CD4-positive, alpha-beta T cell (primary cell): Measurements from ENCODE around the gene CNTLN. TPM values are rescaled to one million over a fixed set of nuclear protein-coding genes. Genes with fewer than 3 reads are reported as not detected.

Experiments used
- ATAC-seq: fragments of 200-7000 bp; cut with Tn5 transposase; one replicate; pipeline ENCODE4 v1.10.0; 2022; ENCODE audit warnings: mild to moderate bottlenecking; ENCODE audit not compliant: poor library complexity
- CTCF ChIA-PET: fragments of 350-600 bp; sonication (Branson Sonifier 250); formaldehyde crosslinking; loops from one replicate; lab custom pipeline; 2021; ENCODE audit warnings: antibody characterized with exemption, inconsistent platforms; lab: Charles Lee
- POLR2A ChIA-PET: fragments of 350-600 bp; sonication (Branson Sonifier 250); formaldehyde crosslinking; loops from one replicate; lab custom pipeline; 2021; ENCODE audit warnings: antibody characterized with exemption, inconsistent platforms; lab: Charles Lee
- DNase-seq, 14 experiments: peaks; one replicate each; pipeline ENCODE4 v3.0.0-alpha.2; 2013 to 2020; ENCODE audit warnings: mixed read lengths in 2 of 14
- H3K27ac ChIP-seq, 2 donors: one replicate each; pipeline versions ENCODE4 v1.5.1 to v1.7.0; 2013; ENCODE audit warnings: low read length in 2 of 2, low read depth in 1 of 2, mild to moderate bottlenecking in 1 of 2
- H3K27me3 ChIP-seq, 2 experiments: 1 replicate in 1 of 2; 2 replicates in 1 of 2; pipeline versions ENCODE4 v1.6.1 to v1.7.0; 2013; ENCODE audit warnings: low read length in 2 of 2, control low read depth in 1 of 2, mild to moderate bottlenecking in 1 of 2, moderate library complexity in 1 of 2; ENCODE audit not compliant: insufficient read depth in 2 of 2, control insufficient read depth in 1 of 2
- H3K36me3 ChIP-seq: one replicate; pipeline ENCODE4 v1.6.1; 2013; ENCODE audit warnings: low read length, control low read depth; ENCODE audit not compliant: insufficient read depth
- H3K4me1 ChIP-seq: one replicate; pipeline ENCODE4 v1.6.1; 2013; ENCODE audit warnings: low read length, control low read depth; ENCODE audit not compliant: insufficient read depth
- H3K4me3 ChIP-seq: one replicate; pipeline ENCODE4 v1.5.1; 2013; ENCODE audit warnings: mild to moderate bottlenecking, low read length, moderate library complexity
- H3K9me3 ChIP-seq, 2 experiments: 1 replicate in 1 of 2; 2 replicates in 1 of 2; pipeline versions ENCODE4 v1.6.1 to v1.7.0; 2013; ENCODE audit warnings: low read length in 2 of 2, mild to moderate bottlenecking in 2 of 2, control low read depth in 1 of 2, moderate library complexity in 1 of 2; ENCODE audit not compliant: control insufficient read depth in 1 of 2, insufficient read depth in 1 of 2
- H3K27ac Mint-ChIP-seq: one replicate; pipeline ENCODE4 v1.8.0; 2020; ENCODE audit warnings: mixed read lengths
- H3K27me3 Mint-ChIP-seq: one replicate; pipeline ENCODE4 v1.8.0; 2021; ENCODE audit warnings: mixed read lengths
- H3K36me3 Mint-ChIP-seq: one replicate; pipeline ENCODE4 v1.8.0; 2021; ENCODE audit warnings: low read depth, mixed read lengths
- H3K4me1 Mint-ChIP-seq: one replicate; pipeline ENCODE4 v1.8.0; 2021; ENCODE audit warnings: low read depth, mixed read lengths
- H3K4me3 Mint-ChIP-seq: one replicate; pipeline ENCODE4 v1.8.0; 2020; ENCODE audit warnings: mild to moderate bottlenecking, mixed read lengths
- H3K9me3 Mint-ChIP-seq: one replicate; pipeline ENCODE4 v1.8.0; 2020; ENCODE audit warnings: mixed read lengths
- intact Hi-C, 2 experiments: fragments of 100-400 bp; cut with DNase I in 1 of 2; cut with micrococcal nuclease in 1 of 2; formaldehyde crosslinking; loops; one replicate each; pipeline versions ENCODE4 v1.15.1 to v1.9.0; 2023 to 2025; cut with DNase I, micrococcal nuclease
- total RNA-seq, 174 experiments: library from RNA in 2 of 174; stranded (reverse) in 2 of 174; gene quantifications; one replicate each; pipeline ENCODE4 v1.2.3 and lab custom pipeline; 2021 to 2026
- TF ChIP-seq, protein P1 (sequence below): fragments of 200-600 bp; IDR thresholded peaks from one replicate; pipeline ENCODE4 v1.8.0; 2022; ENCODE audit warnings: antibody characterized with exemption, mild to moderate bottlenecking

The CNTLN gene
- total RNA-seq, 2 experiments from 2014 or later = 0.25 to 0.28 TPM

DNA sequence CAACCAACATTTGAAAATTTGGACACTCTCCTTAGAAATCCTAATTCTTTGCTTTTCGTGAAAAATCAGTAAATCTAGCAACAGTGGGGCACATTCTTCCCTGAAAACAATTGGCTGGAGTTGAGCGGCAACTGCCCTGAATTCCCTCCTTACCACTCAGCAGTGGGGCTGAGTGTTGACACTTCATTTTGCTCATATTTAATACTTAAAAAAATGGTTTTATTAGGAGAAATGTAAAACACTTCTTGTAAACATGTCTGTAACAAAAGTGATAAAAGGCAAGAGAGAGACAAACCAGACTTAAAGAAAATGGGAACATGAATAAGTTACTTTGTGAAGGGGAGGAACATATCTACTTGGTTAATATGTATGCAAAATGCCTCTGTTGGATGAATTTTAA, 193.5 kb downstream of the CNTLN start:
- Mint-ChIP-seq H3K27ac (no peak overlapping the region), H3K36me3 (no peaks in the 10 kb centered on the region), H3K27me3 (no peaks in the 10 kb centered on the region), H3K4me3 (no peak overlapping the region), H3K9me3 (no peaks in the 10 kb centered on the region), H3K4me1 (no peaks in the 10 kb centered on the region)
- no peaks in the 10 kb centered on the region for H3K36me3 ChIP-seq
- ChIA-PET CTCF (no interaction called here), POLR2A (no interaction called here)
- H3K27me3 ChIP-seq = no peaks in the 10 kb centered on the region
- ATAC-seq (no peak), DNase-seq (no peak)
- intact Hi-C loops = no loop called here
- no peaks in the 10 kb centered on the region for H3K4me1 ChIP-seq
- no peak overlapping the region for H3K27ac ChIP-seq
- TF ChIP-seq, protein P1, sequence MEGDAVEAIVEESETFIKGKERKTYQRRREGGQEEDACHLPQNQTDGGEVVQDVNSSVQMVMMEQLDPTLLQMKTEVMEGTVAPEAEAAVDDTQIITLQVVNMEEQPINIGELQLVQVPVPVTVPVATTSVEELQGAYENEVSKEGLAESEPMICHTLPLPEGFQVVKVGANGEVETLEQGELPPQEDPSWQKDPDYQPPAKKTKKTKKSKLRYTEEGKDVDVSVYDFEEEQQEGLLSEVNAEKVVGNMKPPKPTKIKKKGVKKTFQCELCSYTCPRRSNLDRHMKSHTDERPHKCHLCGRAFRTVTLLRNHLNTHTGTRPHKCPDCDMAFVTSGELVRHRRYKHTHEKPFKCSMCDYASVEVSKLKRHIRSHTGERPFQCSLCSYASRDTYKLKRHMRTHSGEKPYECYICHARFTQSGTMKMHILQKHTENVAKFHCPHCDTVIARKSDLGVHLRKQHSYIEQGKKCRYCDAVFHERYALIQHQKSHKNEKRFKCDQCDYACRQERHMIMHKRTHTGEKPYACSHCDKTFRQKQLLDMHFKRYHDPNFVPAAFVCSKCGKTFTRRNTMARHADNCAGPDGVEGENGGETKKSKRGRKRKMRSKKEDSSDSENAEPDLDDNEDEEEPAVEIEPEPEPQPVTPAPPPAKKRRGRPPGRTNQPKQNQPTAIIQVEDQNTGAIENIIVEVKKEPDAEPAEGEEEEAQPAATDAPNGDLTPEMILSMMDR = no peak
- no peaks in the 10 kb centered on the region for H3K9me3 ChIP-seq
- H3K4me3 ChIP-seq = no peak overlapping the region

DNA sequence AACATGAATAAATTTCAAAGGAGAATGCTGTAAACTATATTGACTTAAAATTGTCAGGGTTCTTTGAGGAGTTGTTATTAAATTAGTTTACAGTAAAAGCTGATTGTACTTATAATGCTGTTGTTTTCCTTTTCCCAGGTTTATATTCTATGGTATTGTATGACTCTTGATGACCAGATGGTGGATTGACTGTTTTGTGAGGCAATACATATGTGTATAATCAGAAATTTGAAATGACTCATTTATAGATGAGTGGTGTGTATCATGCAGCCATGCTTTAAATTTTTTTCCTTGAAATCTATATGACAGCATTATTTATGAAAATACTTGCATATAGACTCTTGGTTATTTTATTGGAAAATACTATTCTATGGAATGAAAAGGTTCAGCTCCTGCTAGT, 195.3 kb downstream of the CNTLN start:
- no peaks in the 10 kb centered on the region for H3K27me3 Mint-ChIP-seq
- no peak overlapping the region for H3K4me3 Mint-ChIP-seq
- Histone ChIP-seq H3K9me3 (peaks cover 0 to 4% of the 10 kb centered on the region in 2 experiments), H3K36me3 (no peaks in the 10 kb centered on the region), H3K4me3 (no peak overlapping the region), H3K4me1 (no peaks in the 10 kb centered on the region), H3K27me3 (no peaks in the 10 kb centered on the region), H3K27ac (no peak overlapping the region)
- POLR2A ChIA-PET = no interaction called here
- TF ChIP-seq, protein P1 = no peak
- H3K36me3 Mint-ChIP-seq = no peaks in the 10 kb centered on the region
- DNase-seq (no peak), ATAC-seq (no peak)
- H3K9me3 Mint-ChIP-seq = no peaks in the 10 kb centered on the region
- H3K4me1 Mint-ChIP-seq = no peaks in the 10 kb centered on the region
- CTCF ChIA-PET = no interaction called here
- intact Hi-C loops = no loop called here
- no peak overlapping the region for H3K27ac Mint-ChIP-seq

DNA sequence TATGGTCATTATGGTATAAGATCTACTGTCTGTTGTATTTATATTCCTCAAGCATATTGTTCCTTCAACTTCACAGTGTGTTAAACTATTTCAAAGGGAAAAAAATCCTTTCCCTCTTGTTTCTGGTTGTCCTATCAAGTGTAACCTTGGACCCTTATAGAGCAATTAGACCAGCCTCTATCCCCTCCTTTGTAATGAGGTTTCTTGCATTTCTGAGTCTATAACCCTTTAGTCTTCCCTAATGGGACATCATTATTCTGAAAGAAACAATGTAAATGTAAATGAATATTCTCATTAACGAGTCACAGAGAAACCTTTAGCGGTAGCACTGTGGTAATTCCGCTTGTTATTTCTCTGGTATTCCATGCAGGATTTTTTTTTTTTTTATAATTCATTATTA, 197.3 kb downstream of the CNTLN start:
- POLR2A ChIA-PET = no interaction called here
- H3K27ac Mint-ChIP-seq = no peak overlapping the region
- H3K36me3 Mint-ChIP-seq = no peaks in the 10 kb centered on the region
- Histone ChIP-seq H3K27me3 (no peaks in the 10 kb centered on the region), H3K36me3 (no peaks in the 10 kb centered on the region), H3K9me3 (peaks cover 0 to 4% of the 10 kb centered on the region in 2 experiments), H3K27ac (no peak overlapping the region), H3K4me3 (no peak overlapping the region), H3K4me1 (no peaks in the 10 kb centered on the region)
- H3K27me3 Mint-ChIP-seq = no peaks in the 10 kb centered on the region
- H3K4me3 Mint-ChIP-seq = no peak overlapping the region
- H3K9me3 Mint-ChIP-seq = no peaks in the 10 kb centered on the region
- DNase-seq (no peak), ATAC-seq (no peak)
- TF ChIP-seq, protein P1 = no peak
- CTCF ChIA-PET = no interaction called here
- H3K4me1 Mint-ChIP-seq = no peaks in the 10 kb centered on the region
- intact Hi-C loops = no loop called here
